Endothelial cell (in vitro differentiated cells): Measurements from ENCODE around the gene RHBDF2. TPM values are rescaled to one million over a fixed set of nuclear protein-coding genes. Genes with fewer than 3 reads are reported as not detected.
"Not testable (repeated sequence)": the region's sequence is repeated elsewhere in the genome, so short reads cannot be mapped to it uniquely, and the experiment has no call there.

ENCODE experiments used
- DNase-seq: peaks from one replicate; pipeline ENCODE4 v3.0.0; 2021; ENCODE audit warnings: low spot score
- H3K27ac Mint-ChIP-seq: one replicate; pipeline ENCODE4 v1.8.0; 2021; ENCODE audit warnings: mixed read lengths, inconsistent platforms; ENCODE audit not compliant: unreplicated experiment
- H3K27me3 Mint-ChIP-seq: one replicate; pipeline ENCODE4 v1.8.0; 2021; ENCODE audit warnings: mild to moderate bottlenecking, moderate library complexity, mixed read lengths, inconsistent platforms; ENCODE audit not compliant: unreplicated experiment
- H3K36me3 Mint-ChIP-seq: one replicate; pipeline ENCODE4 v1.8.0; 2021; ENCODE audit warnings: mild to moderate bottlenecking, low read depth, mixed read lengths, inconsistent platforms; ENCODE audit not compliant: unreplicated experiment
- H3K4me1 Mint-ChIP-seq: one replicate; pipeline ENCODE4 v1.8.0; 2021; ENCODE audit warnings: mild to moderate bottlenecking, mixed read lengths, inconsistent platforms; ENCODE audit not compliant: unreplicated experiment
- H3K4me3 Mint-ChIP-seq: one replicate; pipeline ENCODE4 v1.8.0; 2021; ENCODE audit warnings: mild to moderate bottlenecking, mixed read lengths, inconsistent platforms; ENCODE audit not compliant: unreplicated experiment
- H3K9me3 Mint-ChIP-seq: one replicate; pipeline ENCODE4 v1.8.0; 2021; ENCODE audit warnings: mixed read lengths, inconsistent platforms; ENCODE audit not compliant: unreplicated experiment
- total RNA-seq: library from RNA; stranded (reverse); fragmentation: NEBNext Ultra II Directional; extraction: Animal tissue kit (Norgen Biotek cat#: 25700); gene quantifications from one replicate; pipeline ENCODE4 v1.2.1, GENCODE V29; 2021; ENCODE audit not compliant: unreplicated experiment
- TF ChIP-seq, protein P1 (sequence below): fragments of 200-600 bp; sonication (generic); IDR thresholded peaks from one replicate; pipeline ENCODE4 v1.5.0; 2021; ENCODE audit warnings: antibody characterized with exemption; ENCODE audit not compliant: unreplicated experiment

The RHBDF2 gene
- total RNA-seq, 1 donor from 2014 or later, result 39.3 TPM

DNA sequence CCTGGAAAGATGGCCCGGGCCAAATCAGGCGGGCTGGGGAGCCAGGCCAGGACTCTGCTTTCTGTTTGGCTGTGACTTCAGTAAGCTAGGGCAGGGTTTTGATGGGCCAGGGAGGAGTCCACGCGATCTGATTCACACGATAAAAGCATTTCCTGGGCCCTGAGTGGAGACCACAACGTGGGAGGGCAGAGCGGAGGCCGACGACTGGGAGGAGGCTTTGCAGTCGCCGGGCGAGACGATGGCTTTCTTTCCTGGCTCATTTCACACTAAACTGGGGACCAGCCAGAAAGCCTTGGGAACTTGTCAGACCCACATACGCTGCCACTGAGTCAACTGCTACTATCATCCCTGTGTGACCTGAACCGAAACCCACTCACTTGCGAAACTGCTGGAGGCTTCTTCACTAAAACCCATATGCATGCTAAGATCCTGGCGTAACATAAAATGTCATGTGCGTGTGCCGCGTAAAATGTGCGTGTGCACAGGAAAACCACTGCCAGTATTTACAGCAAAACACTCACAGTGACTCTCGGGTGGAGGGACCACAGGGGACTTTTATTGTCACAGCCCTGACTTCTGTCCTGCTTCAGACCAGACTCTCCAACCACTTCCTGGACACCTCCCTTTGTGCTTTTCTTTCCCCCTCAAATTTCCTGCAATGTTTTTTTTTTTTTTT is 14.2 kb upstream of the RHBDF2 start:
- peak overlapping the region; percentile 87 for H3K27ac Mint-ChIP-seq

DNA sequence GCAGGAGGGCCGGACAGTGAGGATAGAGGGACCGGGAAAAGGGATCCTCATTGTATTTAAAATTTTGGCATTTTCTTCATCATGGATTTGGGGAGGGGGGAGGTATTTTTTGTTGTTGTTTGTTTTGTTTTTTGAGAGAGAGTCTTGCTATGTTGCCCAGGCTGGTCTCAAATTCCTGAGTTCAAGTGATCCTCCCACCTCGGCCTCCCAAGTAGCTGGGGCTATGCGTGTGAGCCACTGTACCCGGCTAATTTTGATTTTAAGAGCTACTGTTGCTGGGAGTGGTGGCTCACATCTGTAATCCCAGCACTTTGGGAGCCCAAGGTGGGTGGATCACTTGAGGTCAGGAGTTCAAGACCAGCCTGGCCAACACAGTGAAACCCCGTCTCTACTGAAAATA is 13.1 kb upstream of the RHBDF2 start:
- H3K27ac Mint-ChIP-seq, H3K27me3 Mint-ChIP-seq, H3K9me3 Mint-ChIP-seq, H3K36me3 Mint-ChIP-seq, DNase-seq: not testable (repeated sequence)
- H3K4me3 Mint-ChIP-seq, result peak overlapping the region; percentile 31
- H3K4me1 Mint-ChIP-seq, result peaks cover 20% of the 10 kb centered on the region

More for the DNA sequence above, 14.2 kb upstream of the RHBDF2 start:
- Mint-ChIP-seq H3K9me3 (no peaks in the 10 kb centered on the region), H3K4me3 (no peak overlapping the region), H3K36me3 (peaks cover 4% of the 10 kb centered on the region), H3K27me3 (peaks cover 2% of the 10 kb centered on the region), H3K4me1 (peaks cover 23% of the 10 kb centered on the region)
- DNase-seq, result no peak
- TF ChIP-seq, protein P1, sequence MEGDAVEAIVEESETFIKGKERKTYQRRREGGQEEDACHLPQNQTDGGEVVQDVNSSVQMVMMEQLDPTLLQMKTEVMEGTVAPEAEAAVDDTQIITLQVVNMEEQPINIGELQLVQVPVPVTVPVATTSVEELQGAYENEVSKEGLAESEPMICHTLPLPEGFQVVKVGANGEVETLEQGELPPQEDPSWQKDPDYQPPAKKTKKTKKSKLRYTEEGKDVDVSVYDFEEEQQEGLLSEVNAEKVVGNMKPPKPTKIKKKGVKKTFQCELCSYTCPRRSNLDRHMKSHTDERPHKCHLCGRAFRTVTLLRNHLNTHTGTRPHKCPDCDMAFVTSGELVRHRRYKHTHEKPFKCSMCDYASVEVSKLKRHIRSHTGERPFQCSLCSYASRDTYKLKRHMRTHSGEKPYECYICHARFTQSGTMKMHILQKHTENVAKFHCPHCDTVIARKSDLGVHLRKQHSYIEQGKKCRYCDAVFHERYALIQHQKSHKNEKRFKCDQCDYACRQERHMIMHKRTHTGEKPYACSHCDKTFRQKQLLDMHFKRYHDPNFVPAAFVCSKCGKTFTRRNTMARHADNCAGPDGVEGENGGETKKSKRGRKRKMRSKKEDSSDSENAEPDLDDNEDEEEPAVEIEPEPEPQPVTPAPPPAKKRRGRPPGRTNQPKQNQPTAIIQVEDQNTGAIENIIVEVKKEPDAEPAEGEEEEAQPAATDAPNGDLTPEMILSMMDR, result no peak

- Mint-ChIP-seq H3K27me3 (peaks cover 2% of the 10 kb centered on the region), H3K27ac (no peak overlapping the region), H3K9me3 (no peaks in the 10 kb centered on the region), H3K4me3 (no peak overlapping the region), H3K4me1 (peaks cover 14% of the 10 kb centered on the region), H3K36me3 (peaks cover 4% of the 10 kb centered on the region)
- TF ChIP-seq, protein P1, result no peak
- DNase-seq, result no peak
Observed at GRCh38 chr17:76513306-76513692, 12.1 kb upstream of the RHBDF2 start.

GRCh38 chr17:76512366-76513305 is 11.4 kb upstream of the RHBDF2 start:
- Mint-ChIP-seq H3K27ac (no peak overlapping the region), H3K27me3 (peaks cover 2% of the 10 kb centered on the region), H3K4me3 (no peak overlapping the region), H3K9me3 (no peaks in the 10 kb centered on the region), H3K4me1 (peaks cover 14% of the 10 kb centered on the region), H3K36me3 (peaks cover 4% of the 10 kb centered on the region)
- no peak for DNase-seq
- TF ChIP-seq, protein P1, result no peak

- peaks cover 14% of the 10 kb centered on the region for H3K4me1 Mint-ChIP-seq
- no peak overlapping the region for H3K4me3 Mint-ChIP-seq
- no peak for DNase-seq
- TF ChIP-seq, protein P1, result no peak
- H3K27ac Mint-ChIP-seq, result no peak overlapping the region
- peaks cover 2% of the 10 kb centered on the region for H3K27me3 Mint-ChIP-seq
- H3K9me3 Mint-ChIP-seq, result no peaks in the 10 kb centered on the region
- peaks cover 4% of the 10 kb centered on the region for H3K36me3 Mint-ChIP-seq
Observed at GRCh38 chr17:76511668-76512365, 10.6 kb upstream of the RHBDF2 start.
